Panc1 (cell line): ENCODE data around the gene ALDH1B1.

Experiments used
- CTCF ChIP-seq: fragments of 450-650 bp; IDR thresholded peaks from 2 replicates; pipeline ENCODE4 v1.5.1; 2017; ENCODE audit warnings: mild to moderate bottlenecking
- POLR2AphosphoS5 ChIP-seq: IDR thresholded peaks from 2 replicates; pipeline ENCODE4 v1.6.1; 2012; ENCODE audit warnings: mild to moderate bottlenecking, low read depth, low read length, moderate library complexity
- TCF7L2 ChIP-seq: IDR thresholded peaks from 2 replicates; pipeline ENCODE4 v1.6.1; 2011; ENCODE audit warnings: mild to moderate bottlenecking, low read depth, low read length, inconsistent platforms

- TF ChIP-seq TCF7L2 (no peak), CTCF (no peak), POLR2AphosphoS5 (no peak)
Measured at GRCh38 chr9:38344566-38345324, 47.8 kb upstream of the ALDH1B1 start.
